ENCODE results near the gene SIPA1L3. TPM values are rescaled to one million over a fixed set of nuclear protein-coding genes. Genes with fewer than 3 reads are reported as not detected.
A peak's percentile ranks its signal among the peaks of the same experiment; 100 is the strongest.

Gene SIPA1L3
- total and polyA plus RNA-seq, 12 donors = 2.8 to 24.2 (median 12.3) TPM

DNA sequence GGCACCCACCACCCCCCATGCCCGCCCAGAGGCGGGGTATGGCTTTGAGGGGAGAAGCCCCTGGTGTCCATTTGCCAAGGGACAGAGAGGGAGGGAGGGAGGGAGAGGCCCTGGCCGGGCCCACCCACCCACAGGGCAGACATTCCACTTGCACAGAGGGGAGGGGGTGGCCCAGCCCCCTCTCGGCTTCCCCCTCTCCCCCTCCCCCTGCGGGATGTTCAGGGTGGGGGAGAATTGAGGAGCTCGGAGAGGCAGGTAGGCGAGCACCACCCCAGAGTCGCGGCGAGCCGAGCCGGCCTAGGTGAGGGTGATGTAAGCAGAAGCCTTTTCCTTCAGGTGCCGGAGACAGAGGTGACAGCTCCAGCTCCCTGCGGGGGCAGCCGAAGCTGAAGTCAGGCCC lies 304.8 kb downstream of the SIPA1L3 start:
- ATAC-seq (no peak), DNase-seq (no peak)
- peaks cover 0 to 9% (median 0%) of the 10 kb centered on the region in 9 donors for H3K36me3 ChIP-seq
- peaks cover 7 to 71% (median 36%) of the 10 kb centered on the region in 7 donors for H3K27me3 ChIP-seq
- TF ChIP-seq, protein P1, sequence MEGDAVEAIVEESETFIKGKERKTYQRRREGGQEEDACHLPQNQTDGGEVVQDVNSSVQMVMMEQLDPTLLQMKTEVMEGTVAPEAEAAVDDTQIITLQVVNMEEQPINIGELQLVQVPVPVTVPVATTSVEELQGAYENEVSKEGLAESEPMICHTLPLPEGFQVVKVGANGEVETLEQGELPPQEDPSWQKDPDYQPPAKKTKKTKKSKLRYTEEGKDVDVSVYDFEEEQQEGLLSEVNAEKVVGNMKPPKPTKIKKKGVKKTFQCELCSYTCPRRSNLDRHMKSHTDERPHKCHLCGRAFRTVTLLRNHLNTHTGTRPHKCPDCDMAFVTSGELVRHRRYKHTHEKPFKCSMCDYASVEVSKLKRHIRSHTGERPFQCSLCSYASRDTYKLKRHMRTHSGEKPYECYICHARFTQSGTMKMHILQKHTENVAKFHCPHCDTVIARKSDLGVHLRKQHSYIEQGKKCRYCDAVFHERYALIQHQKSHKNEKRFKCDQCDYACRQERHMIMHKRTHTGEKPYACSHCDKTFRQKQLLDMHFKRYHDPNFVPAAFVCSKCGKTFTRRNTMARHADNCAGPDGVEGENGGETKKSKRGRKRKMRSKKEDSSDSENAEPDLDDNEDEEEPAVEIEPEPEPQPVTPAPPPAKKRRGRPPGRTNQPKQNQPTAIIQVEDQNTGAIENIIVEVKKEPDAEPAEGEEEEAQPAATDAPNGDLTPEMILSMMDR (IDR thresholded peaks at IDR 0.05) = no peak
- no peak overlapping the region for H3K4me3 ChIP-seq
- WGBS, 2 donors = 46 to 60% methylated on average over 13 to 14 of the region's 15 CpGs
- no peaks in the 10 kb centered on the region for H3K9me3 ChIP-seq
- H3K27ac ChIP-seq = peak overlapping the region in 1 of 10 donors; percentile 50
- intact Hi-C loops (cut with DNase I) = loop anchor here in 1 of 10 donors (10.0 kb wide), 1 partner anchor 67 kb away; no protein-coding TSS in a partner anchor
- H3K4me1 ChIP-seq = peaks cover 3 to 30% (median 23%) of the 10 kb centered on the region in 9 donors

DNA sequence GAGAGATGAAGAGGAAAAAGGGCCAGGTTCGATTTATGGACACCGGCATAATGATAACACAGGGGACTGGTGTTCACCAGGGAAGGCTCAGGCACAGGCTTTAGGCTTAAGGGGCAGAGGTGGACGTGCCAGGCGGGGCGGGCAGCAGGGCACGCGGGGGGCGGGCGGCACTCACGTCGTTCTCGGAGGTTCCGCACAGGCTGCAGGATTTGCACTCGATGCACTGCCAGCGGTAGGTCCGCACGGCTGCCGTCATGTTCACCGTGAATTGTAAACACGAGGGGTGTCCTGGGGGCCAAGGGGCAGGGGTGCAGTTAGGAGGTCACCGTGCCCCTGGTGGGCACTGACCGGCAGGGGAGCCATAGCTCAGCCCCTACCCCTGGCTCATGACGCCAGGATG lies 306.5 kb downstream of the SIPA1L3 start:
- 91 to 93% methylated on average over 23 of the region's 23 CpGs for whole genome bisulfite sequencing, 2 donors
- DNase-seq = no peak
- no peak overlapping the region for H3K4me3 ChIP-seq
- intact Hi-C loops (cut with DNase I) = loop anchor here in 1 of 10 donors (10.0 kb wide), 1 partner anchor 69 kb away; no protein-coding TSS in a partner anchor
- H3K27ac ChIP-seq = no peak overlapping the region
- no peaks in the 10 kb centered on the region for H3K9me3 ChIP-seq
- H3K36me3 ChIP-seq = peaks cover 0 to under 1% (median 0%) of the 10 kb centered on the region in 9 donors
- no peak for ATAC-seq
- TF ChIP-seq, protein P1 (IDR thresholded peaks at IDR 0.05) = no peak
- peaks cover 7 to 68% (median 31%) of the 10 kb centered on the region in 7 donors for H3K27me3 ChIP-seq
- H3K4me1 ChIP-seq = peaks cover 3 to 29% (median 23%) of the 10 kb centered on the region in 9 donors

DNA sequence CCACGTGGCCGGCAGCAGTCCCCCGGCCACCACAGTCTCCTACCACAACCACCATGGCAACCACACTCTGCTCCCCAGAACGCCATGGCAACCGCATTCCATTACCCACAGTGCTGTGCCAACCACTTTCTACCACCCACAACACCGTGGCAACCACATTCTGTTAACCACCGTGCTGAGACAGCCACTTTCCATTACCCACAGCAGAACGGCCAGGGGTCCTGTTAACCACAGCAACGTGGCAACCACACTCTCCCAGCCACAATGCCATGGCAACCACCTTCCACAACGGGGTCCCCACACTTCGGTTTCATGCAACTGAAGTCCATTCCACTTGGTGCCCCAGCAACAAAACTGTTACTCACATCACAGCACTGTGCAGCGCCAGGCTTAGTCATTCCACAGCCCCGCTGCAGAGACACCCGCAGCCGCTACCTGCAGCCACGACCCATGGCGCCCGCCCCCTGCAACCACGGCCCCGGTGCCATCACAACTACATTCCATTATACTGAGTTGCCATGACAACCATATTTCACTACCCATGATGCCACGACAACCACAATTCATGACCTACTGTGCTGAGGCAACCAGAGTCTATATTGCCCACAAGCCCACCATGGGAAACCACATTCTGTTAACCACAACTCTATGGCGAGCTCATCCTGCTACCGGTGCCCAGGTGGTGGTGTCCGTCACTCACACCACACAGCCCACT lies 307.1 kb downstream of the SIPA1L3 start:
- TF ChIP-seq, protein P1 (IDR thresholded peaks at IDR 0.05) = no peak
- intact Hi-C loops (cut with DNase I) = loop anchor here in 1 of 10 donors (10.0 kb wide), 1 partner anchor 69 kb away; no protein-coding TSS in a partner anchor
- peaks cover under 1 to 25% (median 21%) of the 10 kb centered on the region in 9 donors for H3K4me1 ChIP-seq
- H3K27ac ChIP-seq = no peak overlapping the region
- 77 to 80% methylated on average over 24 of the region's 24 CpGs for WGBS, 2 donors
- peaks cover 7 to 62% (median 31%) of the 10 kb centered on the region in 7 donors for H3K27me3 ChIP-seq
- no peaks in the 10 kb centered on the region for H3K9me3 ChIP-seq
- DNase-seq (no peak), ATAC-seq (no peak)
- H3K36me3 ChIP-seq = no peaks in the 10 kb centered on the region
- no peak overlapping the region for H3K4me3 ChIP-seq

DNA sequence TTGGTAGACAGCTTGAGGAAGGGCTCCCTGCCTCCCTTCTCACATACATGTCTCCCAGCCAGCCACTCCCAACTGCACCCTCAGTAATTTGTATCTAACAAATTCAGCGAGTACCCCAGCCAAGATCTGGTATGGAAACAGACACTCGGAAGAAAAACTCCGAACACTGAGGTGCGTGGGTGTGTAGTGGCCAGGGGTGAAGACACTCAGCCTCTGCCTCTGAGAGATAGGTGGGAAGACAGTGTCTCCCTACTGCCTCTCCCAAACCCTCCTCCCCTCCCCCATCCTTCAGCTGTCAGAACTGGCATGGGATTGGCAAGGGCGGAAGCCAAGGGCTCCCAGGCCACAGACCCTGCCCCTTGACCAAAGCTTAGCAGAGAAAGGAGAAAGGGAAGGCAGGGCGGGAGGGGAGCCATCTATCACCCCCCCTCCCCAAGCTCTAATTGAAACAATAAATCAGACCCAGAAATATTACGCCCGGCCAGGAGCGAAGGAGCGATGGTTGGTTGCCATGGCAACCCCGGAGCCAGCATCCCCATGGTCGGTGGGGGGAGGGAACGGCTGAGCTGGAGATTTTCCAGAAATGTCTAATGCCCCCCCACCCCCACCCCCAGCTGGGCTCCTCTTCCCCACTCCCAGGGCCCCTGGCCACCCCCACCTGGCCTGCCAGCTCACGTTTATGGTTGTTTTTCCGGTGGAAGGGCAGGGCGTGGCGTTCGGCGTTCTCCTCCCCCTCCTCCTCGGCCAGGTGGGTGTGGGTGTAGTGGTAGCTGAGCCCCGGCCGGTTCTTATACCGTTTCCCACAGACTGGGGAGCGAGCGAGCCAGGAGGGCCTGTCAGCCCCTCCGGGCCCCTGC lies 310.0 kb downstream of the SIPA1L3 start:
- H3K4me3 ChIP-seq = no peak overlapping the region
- DNase-seq (no peak), ATAC-seq (no peak)
- TF ChIP-seq, protein P1 (IDR thresholded peaks at IDR 0.05) = no peak
- no peaks in the 10 kb centered on the region for H3K9me3 ChIP-seq
- peaks cover 0 to 48% (median 26%) of the 10 kb centered on the region in 7 donors for H3K27me3 ChIP-seq
- H3K27ac ChIP-seq = no peak overlapping the region
- intact Hi-C loops (cut with DNase I) = loop anchor here in 1 of 10 donors (10.0 kb wide), 1 partner anchor 72 kb away; no protein-coding TSS in a partner anchor
- no peaks in the 10 kb centered on the region for H3K36me3 ChIP-seq
- no peaks in the 10 kb centered on the region for H3K4me1 ChIP-seq
- 68 to 76% methylated on average over 25 to 26 of the region's 26 CpGs for WGBS, 2 donors
